HCT116 (cell line): ENCODE results near the gene QPCT.

Experiments
- EZH2phosphoT487 ChIP-seq: fragments of 200-600 bp; IDR thresholded peaks from 2 replicates; pipeline ENCODE4 v1.6.1; 2018; ENCODE audit warnings: antibody characterized with exemption, borderline replicate concordance
- POLR2AphosphoS5 ChIP-seq: IDR thresholded peaks from 2 replicates; pipeline ENCODE4 v1.6.1; 2011; ENCODE audit warnings: mild to moderate bottlenecking, low read depth, low read length, moderate library complexity
- RAD21 ChIP-seq: IDR thresholded peaks from 2 replicates; pipeline ENCODE4 v1.6.1; 2012; ENCODE audit warnings: low read depth, mild to moderate bottlenecking
- REST ChIP-seq: IDR thresholded peaks from 2 replicates; pipeline ENCODE4 v1.6.1; 2012; ENCODE audit warnings: low read depth
- TCF7L2 ChIP-seq: IDR thresholded peaks from 2 replicates; pipeline ENCODE4 v1.7.0; 2011; ENCODE audit warnings: borderline replicate concordance, inconsistent platforms; ENCODE audit not compliant: insufficient read depth, insufficient read length; ENCODE audit errors: extremely low read depth

GRCh38 chr2:37422816-37423215 lies 78.4 kb downstream of the QPCT start:
- TF ChIP-seq POLR2AphosphoS5 (no peak), TCF7L2 (no peak), RAD21 (no peak), EZH2phosphoT487 (no peak), REST (no peak)
